SK-N-MC (cell line): ENCODE measurements around the gene CCDC73.

Experiments
- EZH2 ChIP-seq: fragments of 200-600 bp; sonication (generic); IDR thresholded peaks from one replicate; pipeline ENCODE4 v1.6.1; 2017; ENCODE audit warnings: antibody characterized with exemption
- FOXP2 ChIP-seq: optimal IDR thresholded peaks from 2 replicates; pipeline ENCODE3; 2011; ENCODE audit warnings: mild to moderate bottlenecking, moderate library complexity; ENCODE audit not compliant: insufficient read depth; ENCODE audit errors: extremely low read length, control extremely low read depth
- POLR2AphosphoS5 ChIP-seq: IDR thresholded peaks from 2 replicates; pipeline ENCODE4 v1.6.1; 2012; ENCODE audit warnings: mild to moderate bottlenecking, low read depth, low read length, borderline replicate concordance

GRCh38 chr11:32827276-32827675, 32.8 kb upstream of the CCDC73 start:
- TF ChIP-seq POLR2AphosphoS5 (no peak), FOXP2 (no peak), EZH2 (no peak)
